SH-SY5Y (cell line): ENCODE measurements around the gene NR3C2.

Experiments
- GATA2 ChIP-seq: IDR thresholded peaks from 2 replicates; pipeline ENCODE4 v1.6.1; 2011; ENCODE audit warnings: mild to moderate bottlenecking, low read depth, low read length
- GATA3 ChIP-seq: IDR thresholded peaks from 2 replicates; pipeline ENCODE4 v1.6.1; 2011; ENCODE audit warnings: low read depth, mild to moderate bottlenecking, low read length, moderate library complexity

DNA sequence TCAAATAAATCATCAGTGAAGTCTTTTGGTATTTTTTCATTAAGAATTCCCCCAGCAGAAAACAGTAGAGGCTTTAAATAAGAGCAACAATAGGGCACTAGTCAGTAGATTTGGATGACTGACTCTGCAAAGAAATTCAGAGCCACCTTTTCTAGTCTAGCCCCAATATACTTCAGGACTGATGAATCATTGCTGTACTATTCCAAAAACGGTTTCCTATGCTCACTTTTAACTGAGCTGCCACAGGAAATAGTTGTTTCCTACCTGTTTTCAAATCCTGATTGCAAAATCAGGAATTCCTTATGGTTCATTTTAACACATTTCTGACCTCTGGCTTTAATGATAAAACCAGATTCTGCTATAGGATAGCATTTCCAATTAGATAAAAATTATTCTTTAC is 171.6 kb downstream of the NR3C2 start:
- TF ChIP-seq GATA2 = no peak
- no peak for TF ChIP-seq GATA3
